Activated gamma-delta T cell (primary cell): ENCODE data around the gene ADAM19.
"Not testable (repeated sequence)": the region's sequence is repeated elsewhere in the genome, so short reads cannot be mapped to it uniquely, and the experiment has no call there.

Experiments
- DNase-seq: peaks from one replicate; lab custom pipeline; 2025; lab: John Stamatoyannopoulos, UW

The ADAM19 gene

GRCh38 chr5:157460921-157461792, 114.4 kb downstream of the ADAM19 start:
- DNase-seq, result no peak

- DNase-seq, result peak; percentile 17
Measured at GRCh38 chr5:157459715-157460599, 115.6 kb downstream of the ADAM19 start, which contains the start of gene NIPAL4. Gene NIPAL4, plus strand, starts transcription at chr5:157460213. Its CDS starts 108 bp downstream, at chr5:157460321.

- no peak for DNase-seq
Measured at GRCh38 chr5:157458835-157459234, 116.7 kb downstream of the ADAM19 start.

GRCh38 chr5:157457391-157457790, 118.2 kb downstream of the ADAM19 start:
- DNase-seq, result no peak

- no peak for DNase-seq
Measured at GRCh38 chr5:157456301-157456700, 119.3 kb downstream of the ADAM19 start.

GRCh38 chr5:157455057-157455456, 120.5 kb downstream of the ADAM19 start:
- no peak for DNase-seq

GRCh38 chr5:157454273-157454672, 121.3 kb downstream of the ADAM19 start:
- DNase-seq, result no peak

- no peak for DNase-seq
Measured at GRCh38 chr5:157451806-157452205, 123.8 kb downstream of the ADAM19 start.

GRCh38 chr5:157450024-157450423, 125.6 kb downstream of the ADAM19 start:
- DNase-seq, result no peak

GRCh38 chr5:157449011-157449723, 126.4 kb downstream of the ADAM19 start:
- no peak for DNase-seq

- no peak for DNase-seq
Measured at GRCh38 chr5:157447201-157447637, 128.4 kb downstream of the ADAM19 start.

- DNase-seq, result no peak
Measured at GRCh38 chr5:157446412-157446935, 129.1 kb downstream of the ADAM19 start.

- DNase-seq, result no peak
Measured at GRCh38 chr5:157445745-157446411, 129.7 kb downstream of the ADAM19 start.

- no peak for DNase-seq
Measured at GRCh38 chr5:157444224-157444623, 131.4 kb downstream of the ADAM19 start.

- no peak for DNase-seq
Measured at GRCh38 chr5:157443041-157443549, 132.5 kb downstream of the ADAM19 start.

- no peak for DNase-seq
Measured at GRCh38 chr5:157434096-157434495, 141.5 kb downstream of the ADAM19 start.

- DNase-seq, result no peak
Measured at GRCh38 chr5:157431544-157432200, 143.9 kb downstream of the ADAM19 start.

GRCh38 chr5:157429920-157430319, 145.7 kb downstream of the ADAM19 start:
- DNase-seq, result not testable (repeated sequence)
